ENCODE data around the gene PIEZO2. TPM values are rescaled to one million over a fixed set of nuclear protein-coding genes. Genes with fewer than 3 reads are reported as not detected.
A peak's percentile ranks its signal among the peaks of the same experiment; 100 is the strongest.

Gene PIEZO2
- total RNA-seq, 1 donor from 2014 or later = 5.3 TPM

- H3K9me3 Mint-ChIP-seq (ENCODE audit: unreplicated experiment) = no peaks in the 10 kb centered on the region
- Histone ChIP-seq H3K36me3 (ENCODE audit: insufficient read depth, low read length) (no peaks in the 10 kb centered on the region), H3K9ac (ENCODE audit: low read length) (no peak overlapping the region), H3K4me2 (ENCODE audit: low read length) (no peak overlapping the region), H2AFZ (ENCODE audit: low read depth, low read length) (no peak overlapping the region), H3K27ac (ENCODE audit: low read depth, low read length) (no peak overlapping the region), H3K9me3 (ENCODE audit: insufficient read depth, low read depth, low read length) (no peaks in the 10 kb centered on the region), H3K4me1 (ENCODE audit: insufficient read depth, low read length) (no peaks in the 10 kb centered on the region), H4K20me1 (ENCODE audit: insufficient read depth, low read length) (no peaks in the 10 kb centered on the region), H3K27me3 (ENCODE audit: insufficient read depth, low read length) (no peaks in the 10 kb centered on the region), H3K4me3 (ENCODE audit: insufficient read depth, low read depth, low read length) (no peak overlapping the region), H3K79me2 (ENCODE audit: insufficient read depth, low read length) (no peaks in the 10 kb centered on the region)
- no peak overlapping the region for H3K27ac Mint-ChIP-seq (ENCODE audit: unreplicated experiment)
- no peak overlapping the region for H3K4me3 Mint-ChIP-seq (ENCODE audit: unreplicated experiment)
- H3K36me3 Mint-ChIP-seq (ENCODE audit: low read depth, unreplicated experiment) = no peaks in the 10 kb centered on the region
- H3K4me1 Mint-ChIP-seq (ENCODE audit: low read depth, unreplicated experiment) = peaks cover 23% of the 10 kb centered on the region
- H3K27me3 Mint-ChIP-seq (ENCODE audit: low read depth, unreplicated experiment) = no peaks in the 10 kb centered on the region
- no peak for DNase-seq (ENCODE audit: low read depth)
- FAIRE-seq = no peak
- no peak for TF ChIP-seq CTCF (IDR thresholded peaks at IDR 0.05; ENCODE audit: insufficient read depth, low read depth, low read length)
- TF ChIP-seq EZH2 (IDR thresholded peaks at IDR 0.05; ENCODE audit: insufficient read depth, low read length) = no peak
These were observed 250.9 kb downstream of the PIEZO2 start for GRCh38 chr18:10898417-10898974.

GRCh38 chr18:10896851-10897250 is 252.5 kb downstream of the PIEZO2 start:
- no peaks in the 10 kb centered on the region for H3K36me3 Mint-ChIP-seq (ENCODE audit: low read depth, unreplicated experiment)
- H3K4me1 Mint-ChIP-seq (ENCODE audit: low read depth, unreplicated experiment) = peaks cover 28% of the 10 kb centered on the region
- FAIRE-seq (no peak), DNase-seq (ENCODE audit: low read depth) (peak; percentile 15)
- H3K9me3 ChIP-seq (ENCODE audit: insufficient read depth, low read depth, low read length) = no peaks in the 10 kb centered on the region
- no peaks in the 10 kb centered on the region for H3K27me3 Mint-ChIP-seq (ENCODE audit: low read depth, unreplicated experiment)
- H3K27me3 ChIP-seq (ENCODE audit: insufficient read depth, low read length) = no peaks in the 10 kb centered on the region
- no peak overlapping the region for H3K9ac ChIP-seq (ENCODE audit: low read length)
- TF ChIP-seq CTCF (IDR thresholded peaks at IDR 0.05; ENCODE audit: insufficient read depth, low read depth, low read length) (no peak), EZH2 (IDR thresholded peaks at IDR 0.05; ENCODE audit: insufficient read depth, low read length) (no peak)
- peak overlapping the region; percentile 43 for H3K27ac Mint-ChIP-seq (ENCODE audit: unreplicated experiment)
- no peaks in the 10 kb centered on the region for H3K79me2 ChIP-seq (ENCODE audit: insufficient read depth, low read length)
- H3K4me1 ChIP-seq (ENCODE audit: insufficient read depth, low read length) = no peaks in the 10 kb centered on the region
- H2AFZ ChIP-seq (ENCODE audit: low read depth, low read length) = no peak overlapping the region
- no peak overlapping the region for H3K4me2 ChIP-seq (ENCODE audit: low read length)
- no peak overlapping the region for H3K4me3 Mint-ChIP-seq (ENCODE audit: unreplicated experiment)
- H3K27ac ChIP-seq (ENCODE audit: low read depth, low read length) = no peak overlapping the region
- H3K36me3 ChIP-seq (ENCODE audit: insufficient read depth, low read length) = no peaks in the 10 kb centered on the region
- H3K9me3 Mint-ChIP-seq (ENCODE audit: unreplicated experiment) = no peaks in the 10 kb centered on the region
- H4K20me1 ChIP-seq (ENCODE audit: insufficient read depth, low read length) = no peaks in the 10 kb centered on the region
- H3K4me3 ChIP-seq (ENCODE audit: insufficient read depth, low read depth, low read length) = no peak overlapping the region

- H3K79me2 ChIP-seq (ENCODE audit: insufficient read depth, low read length) = no peaks in the 10 kb centered on the region
- no peaks in the 10 kb centered on the region for H3K36me3 Mint-ChIP-seq (ENCODE audit: low read depth, unreplicated experiment)
- H3K4me1 ChIP-seq (ENCODE audit: insufficient read depth, low read length) = no peaks in the 10 kb centered on the region
- no peak overlapping the region for H3K27ac ChIP-seq (ENCODE audit: low read depth, low read length)
- no peak overlapping the region for H3K27ac Mint-ChIP-seq (ENCODE audit: unreplicated experiment)
- H3K4me3 Mint-ChIP-seq (ENCODE audit: unreplicated experiment) = no peak overlapping the region
- DNase-seq (ENCODE audit: low read depth) (no peak), FAIRE-seq (no peak)
- no peak overlapping the region for H3K9ac ChIP-seq (ENCODE audit: low read length)
- peaks cover 28% of the 10 kb centered on the region for H3K4me1 Mint-ChIP-seq (ENCODE audit: low read depth, unreplicated experiment)
- no peaks in the 10 kb centered on the region for H3K9me3 Mint-ChIP-seq (ENCODE audit: unreplicated experiment)
- no peaks in the 10 kb centered on the region for H3K27me3 Mint-ChIP-seq (ENCODE audit: low read depth, unreplicated experiment)
- H3K4me3 ChIP-seq (ENCODE audit: insufficient read depth, low read depth, low read length) = no peak overlapping the region
- H4K20me1 ChIP-seq (ENCODE audit: insufficient read depth, low read length) = no peaks in the 10 kb centered on the region
- TF ChIP-seq EZH2 (IDR thresholded peaks at IDR 0.05; ENCODE audit: insufficient read depth, low read length) (no peak), CTCF (IDR thresholded peaks at IDR 0.05; ENCODE audit: insufficient read depth, low read depth, low read length) (no peak)
- H2AFZ ChIP-seq (ENCODE audit: low read depth, low read length) = no peak overlapping the region
- H3K27me3 ChIP-seq (ENCODE audit: insufficient read depth, low read length) = no peaks in the 10 kb centered on the region
- H3K9me3 ChIP-seq (ENCODE audit: insufficient read depth, low read depth, low read length) = no peaks in the 10 kb centered on the region
- H3K4me2 ChIP-seq (ENCODE audit: low read length) = no peak overlapping the region
- H3K36me3 ChIP-seq (ENCODE audit: insufficient read depth, low read length) = no peaks in the 10 kb centered on the region
These were observed 253.4 kb downstream of the PIEZO2 start for GRCh38 chr18:10895976-10896375.
